Measurements from ENCODE around the gene COPG2.

GRCh38 chr7:130648580-130648979, 20.0 kb downstream of the COPG2 start:
- TF ChIP-seq CTCF (IDR thresholded peaks at IDR 0.05) (no peak), POLR2A (IDR thresholded peaks at IDR 0.05) (no peak)
